PC-3 (cell line): ENCODE measurements around the gene SLC2A9.

Source experiments
- CTCF ChIP-seq: fragments of 300-600 bp; sonication (generic); conservative IDR thresholded peaks from 2 replicates; pipeline ENCODE4 v1.5.1; 2017; ENCODE audit warnings: antibody characterized with exemption, low read depth, mild to moderate bottlenecking, low read length
- EZH2 ChIP-seq: fragments of 300-600 bp; sonication (generic); IDR thresholded peaks from one replicate; pipeline ENCODE4 v1.6.1; 2017; ENCODE audit warnings: antibody characterized with exemption, mild to moderate bottlenecking, low read length; ENCODE audit not compliant: unreplicated experiment

DNA sequence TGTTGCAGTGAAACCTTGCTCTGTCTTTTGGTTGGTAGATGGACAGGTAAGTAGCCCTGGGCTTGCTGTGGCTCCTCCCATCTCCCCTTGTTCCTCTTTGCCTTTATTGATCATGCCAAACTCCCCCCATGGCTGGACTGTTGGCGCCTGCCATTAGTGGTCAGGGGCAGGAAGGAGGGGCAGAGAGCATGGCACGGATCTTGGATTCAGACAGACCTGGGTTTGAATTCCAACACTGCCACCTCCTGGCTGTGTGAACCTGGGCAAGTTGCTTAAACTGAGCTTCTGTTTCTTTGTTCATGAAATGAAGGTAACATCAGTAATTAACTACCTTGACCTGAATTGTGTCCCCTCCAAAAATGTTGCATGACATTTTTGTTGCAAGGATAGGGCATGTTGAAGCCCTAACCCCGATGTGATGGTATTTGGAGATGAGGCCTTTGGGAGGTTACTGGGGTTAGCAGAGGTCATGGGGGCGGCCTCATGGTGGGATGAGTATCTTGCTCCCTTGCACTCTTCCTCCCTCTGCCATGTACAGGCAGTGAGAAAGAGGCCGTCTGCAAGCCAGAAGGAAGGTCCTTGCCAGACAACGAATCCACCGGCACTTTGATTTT lies 6.0 kb downstream of the SLC2A9 start:
- TF ChIP-seq CTCF (peak; percentile 79), EZH2 (no peak)
